C4-2B (cell line): ENCODE measurements around the gene SALL1.

Experiments
- H3K27ac ChIP-seq: fragments of 450-650 bp; 2 replicates; pipeline ENCODE4 v1.5.1; 2017
- CTCF ChIP-seq: fragments of 450-650 bp; conservative IDR thresholded peaks from 2 replicates; pipeline ENCODE4 v1.5.1; 2017; ENCODE audit warnings: mild to moderate bottlenecking
- ZFX ChIP-seq: fragments of 450-650 bp; IDR thresholded peaks from 2 replicates; pipeline ENCODE4 v1.6.1; 2017

The SALL1 gene

GRCh38 chr16:51175081-51175480, 24.0 kb upstream of the SALL1 start:
- no peak for TF ChIP-seq ZFX
- TF ChIP-seq CTCF, result no peak
- H3K27ac ChIP-seq, result no peak overlapping the region

DNA sequence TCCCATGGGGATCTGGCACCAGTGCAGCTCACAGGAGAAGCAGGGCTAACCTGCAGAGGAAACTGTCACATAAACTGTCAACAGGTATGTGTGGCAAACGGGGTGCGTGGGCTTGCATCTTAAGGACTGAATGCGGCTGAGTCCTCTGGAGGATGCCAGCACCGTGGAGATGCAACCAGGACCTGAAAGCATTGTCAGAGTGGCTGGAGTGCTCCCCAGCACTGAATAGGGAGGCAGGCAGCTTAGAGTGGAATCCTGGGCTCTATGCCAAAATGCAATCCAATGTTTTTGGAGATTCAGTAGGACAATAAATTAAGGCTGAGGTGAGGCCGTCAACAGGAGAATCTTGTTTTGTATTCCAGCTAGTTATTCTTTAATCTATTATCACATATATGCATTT, 21.3 kb upstream of the SALL1 start:
- no peak overlapping the region for H3K27ac ChIP-seq
- no peak for TF ChIP-seq ZFX
- no peak for TF ChIP-seq CTCF

GRCh38 chr16:51168755-51169154, 17.7 kb upstream of the SALL1 start:
- H3K27ac ChIP-seq, result no peak overlapping the region
- TF ChIP-seq ZFX (no peak), CTCF (no peak)

DNA sequence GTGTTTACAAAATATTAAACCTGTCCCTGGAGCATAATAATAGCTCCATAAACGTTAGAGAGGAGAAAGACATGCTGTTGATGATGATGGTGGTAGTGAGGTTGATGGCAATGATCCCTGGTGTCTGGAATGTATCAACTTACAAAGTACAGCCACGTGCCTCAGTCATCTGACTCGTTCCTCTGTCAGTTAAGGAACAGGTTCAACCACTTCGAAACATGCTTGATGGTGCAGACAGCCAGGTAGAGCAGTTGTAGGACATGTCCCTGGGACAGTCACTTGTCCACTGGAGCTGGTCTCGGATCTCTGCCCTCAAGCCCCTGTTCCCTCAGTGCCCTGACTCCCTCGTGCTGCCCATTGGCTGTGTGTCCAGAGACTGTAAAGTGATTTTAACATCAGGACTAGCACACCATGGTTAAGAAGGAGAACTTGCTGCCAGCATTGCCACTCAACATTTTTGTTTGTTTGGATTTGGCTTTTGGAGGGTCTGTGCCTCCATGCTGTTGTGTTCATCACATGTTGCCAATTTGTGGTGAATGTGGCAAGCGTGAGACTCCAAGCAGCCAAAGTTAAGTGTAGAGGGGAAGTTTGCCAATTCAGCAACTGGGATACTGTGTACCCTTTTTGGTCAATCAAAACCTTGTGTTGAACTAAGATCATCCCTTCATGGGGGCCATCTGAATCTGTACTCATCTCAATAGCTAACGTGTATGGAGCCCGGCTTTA, 16.3 kb upstream of the SALL1 start:
- H3K27ac ChIP-seq, result peak overlapping the region; percentile 54; the same call in 1 of the 2 replicates
- TF ChIP-seq CTCF, result no peak
- no peak for TF ChIP-seq ZFX

DNA sequence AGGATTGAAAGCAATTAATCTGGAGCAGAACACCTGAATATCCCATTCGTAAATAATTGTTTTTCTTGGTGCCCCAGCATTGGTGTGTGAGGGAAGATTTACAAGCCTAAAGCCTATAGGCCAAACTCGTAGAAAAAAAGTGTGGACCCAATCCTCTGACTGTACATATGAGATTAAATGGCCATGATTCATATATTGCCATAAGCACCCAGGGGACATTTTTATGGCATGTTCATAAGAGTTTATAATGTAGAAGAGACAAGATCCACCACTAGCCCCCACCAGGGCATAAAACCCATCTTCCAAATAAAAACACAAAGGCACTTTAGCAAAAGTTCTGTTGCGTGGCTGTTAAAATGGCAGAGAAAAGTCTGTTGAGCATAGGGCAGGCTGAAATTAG, 15.5 kb upstream of the SALL1 start:
- TF ChIP-seq ZFX (no peak), CTCF (no peak)
- peak overlapping the region; percentile 54; the same call in 1 of the 2 replicates for H3K27ac ChIP-seq

GRCh38 chr16:51166091-51166490, 15.0 kb upstream of the SALL1 start:
- no peak overlapping the region for H3K27ac ChIP-seq
- TF ChIP-seq ZFX (no peak), CTCF (no peak)

GRCh38 chr16:51165043-51165442, 14.0 kb upstream of the SALL1 start:
- H3K27ac ChIP-seq, result no peak overlapping the region
- no peak for TF ChIP-seq ZFX
- no peak for TF ChIP-seq CTCF
